ENCODE measurements around the gene CCDC187.

DNA sequence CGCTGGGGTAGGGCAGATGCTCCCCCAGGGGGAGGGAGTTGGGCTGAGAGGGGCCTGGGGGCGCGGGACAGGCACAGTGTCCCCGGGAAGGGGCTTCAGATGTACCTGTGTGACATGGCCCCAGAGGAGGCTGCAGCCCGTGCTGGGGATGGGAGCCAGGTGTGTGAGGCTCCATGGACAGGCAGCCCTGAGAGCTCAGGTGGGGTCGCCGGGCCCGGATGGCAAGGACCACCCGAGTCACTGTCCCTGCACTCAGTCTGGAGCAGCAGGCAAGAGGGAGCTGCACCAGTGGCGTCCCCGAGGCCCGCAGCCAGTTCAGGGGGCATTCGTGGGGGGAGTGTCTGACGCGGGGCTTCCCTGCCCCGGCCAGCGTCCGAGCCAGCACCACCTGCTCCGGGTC is 18.9 kb downstream of the CCDC187 start:
- TF ChIP-seq POLR2AphosphoS5 (IDR thresholded peaks at IDR 0.05) = no peak
- TF ChIP-seq TAF1 (IDR thresholded peaks at IDR 0.05; ENCODE audit: low read depth) = no peak
- TF ChIP-seq, protein P1, sequence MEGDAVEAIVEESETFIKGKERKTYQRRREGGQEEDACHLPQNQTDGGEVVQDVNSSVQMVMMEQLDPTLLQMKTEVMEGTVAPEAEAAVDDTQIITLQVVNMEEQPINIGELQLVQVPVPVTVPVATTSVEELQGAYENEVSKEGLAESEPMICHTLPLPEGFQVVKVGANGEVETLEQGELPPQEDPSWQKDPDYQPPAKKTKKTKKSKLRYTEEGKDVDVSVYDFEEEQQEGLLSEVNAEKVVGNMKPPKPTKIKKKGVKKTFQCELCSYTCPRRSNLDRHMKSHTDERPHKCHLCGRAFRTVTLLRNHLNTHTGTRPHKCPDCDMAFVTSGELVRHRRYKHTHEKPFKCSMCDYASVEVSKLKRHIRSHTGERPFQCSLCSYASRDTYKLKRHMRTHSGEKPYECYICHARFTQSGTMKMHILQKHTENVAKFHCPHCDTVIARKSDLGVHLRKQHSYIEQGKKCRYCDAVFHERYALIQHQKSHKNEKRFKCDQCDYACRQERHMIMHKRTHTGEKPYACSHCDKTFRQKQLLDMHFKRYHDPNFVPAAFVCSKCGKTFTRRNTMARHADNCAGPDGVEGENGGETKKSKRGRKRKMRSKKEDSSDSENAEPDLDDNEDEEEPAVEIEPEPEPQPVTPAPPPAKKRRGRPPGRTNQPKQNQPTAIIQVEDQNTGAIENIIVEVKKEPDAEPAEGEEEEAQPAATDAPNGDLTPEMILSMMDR (IDR thresholded peaks at IDR 0.05; ENCODE audit: poor library complexity, severe bottlenecking) = no peak
- TF ChIP-seq RAD21 (conservative IDR thresholded peaks at IDR 0.05) = no peak
- no peak for TF ChIP-seq EP300 (conservative IDR thresholded peaks at IDR 0.05; ENCODE audit: poor library complexity, severe bottlenecking)
- TF ChIP-seq EZH2 (IDR thresholded peaks at IDR 0.05; ENCODE audit: borderline replicate concordance, insufficient read depth, low read length, poor library complexity, severe bottlenecking) = no peak
- TF ChIP-seq, protein P2, sequence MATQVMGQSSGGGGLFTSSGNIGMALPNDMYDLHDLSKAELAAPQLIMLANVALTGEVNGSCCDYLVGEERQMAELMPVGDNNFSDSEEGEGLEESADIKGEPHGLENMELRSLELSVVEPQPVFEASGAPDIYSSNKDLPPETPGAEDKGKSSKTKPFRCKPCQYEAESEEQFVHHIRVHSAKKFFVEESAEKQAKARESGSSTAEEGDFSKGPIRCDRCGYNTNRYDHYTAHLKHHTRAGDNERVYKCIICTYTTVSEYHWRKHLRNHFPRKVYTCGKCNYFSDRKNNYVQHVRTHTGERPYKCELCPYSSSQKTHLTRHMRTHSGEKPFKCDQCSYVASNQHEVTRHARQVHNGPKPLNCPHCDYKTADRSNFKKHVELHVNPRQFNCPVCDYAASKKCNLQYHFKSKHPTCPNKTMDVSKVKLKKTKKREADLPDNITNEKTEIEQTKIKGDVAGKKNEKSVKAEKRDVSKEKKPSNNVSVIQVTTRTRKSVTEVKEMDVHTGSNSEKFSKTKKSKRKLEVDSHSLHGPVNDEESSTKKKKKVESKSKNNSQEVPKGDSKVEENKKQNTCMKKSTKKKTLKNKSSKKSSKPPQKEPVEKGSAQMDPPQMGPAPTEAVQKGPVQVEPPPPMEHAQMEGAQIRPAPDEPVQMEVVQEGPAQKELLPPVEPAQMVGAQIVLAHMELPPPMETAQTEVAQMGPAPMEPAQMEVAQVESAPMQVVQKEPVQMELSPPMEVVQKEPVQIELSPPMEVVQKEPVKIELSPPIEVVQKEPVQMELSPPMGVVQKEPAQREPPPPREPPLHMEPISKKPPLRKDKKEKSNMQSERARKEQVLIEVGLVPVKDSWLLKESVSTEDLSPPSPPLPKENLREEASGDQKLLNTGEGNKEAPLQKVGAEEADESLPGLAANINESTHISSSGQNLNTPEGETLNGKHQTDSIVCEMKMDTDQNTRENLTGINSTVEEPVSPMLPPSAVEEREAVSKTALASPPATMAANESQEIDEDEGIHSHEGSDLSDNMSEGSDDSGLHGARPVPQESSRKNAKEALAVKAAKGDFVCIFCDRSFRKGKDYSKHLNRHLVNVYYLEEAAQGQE (IDR thresholded peaks at IDR 0.05; ENCODE audit: borderline replicate concordance) = no peak

Data from neural cell (in vitro differentiated cells).